Activated CD4-positive, alpha-beta T cell treated with anti-CD3 and anti-CD28 coated beads, Interleukin-2, amount 10 ng/mL, durations not matched to agents 24 days and 14 days (primary cell): ENCODE data around the gene CKB. TPM values are rescaled to one million over a fixed set of nuclear protein-coding genes. Genes with fewer than 3 reads are reported as not detected.

Experiments
- total RNA-seq: library from RNA; stranded (reverse); gene quantifications from 2 replicates; pipeline ENCODE4 v1.2.3, GENCODE V29; 2022

CKB gene
- total RNA-seq, 1 donor from 2014 or later = 21.1 TPM

Other genes starting within 250 kb of the CKB start
- 258 and 260 TPM in 2 replicates for gene EIF5, start 188.6 kb downstream of the CKB start, total RNA-seq
- gene MARK3, start 137.4 kb downstream of the CKB start, total RNA-seq = 82.0 and 89.7 TPM in 2 replicates
- 22.7 and 23.6 TPM in 2 replicates for gene TRMT61A, start 6.4 kb upstream of the CKB start, total RNA-seq
- 32.1 and 33.9 TPM in 2 replicates for gene BAG5, start 39.8 kb upstream of the CKB start, total RNA-seq
- 38.4 and 41.2 TPM in 2 replicates for gene COA8, start 40.1 kb upstream of the CKB start, total RNA-seq
- gene KLC1, start 106.4 kb upstream of the CKB start, total RNA-seq = 132 and 155 TPM in 2 replicates
- 70.3 and 75.8 TPM in 2 replicates for gene XRCC3, start 192.6 kb upstream of the CKB start, total RNA-seq
- gene ZFYVE21, start 193.0 kb upstream of the CKB start, total RNA-seq = 21.4 and 23.9 TPM in 2 replicates